Ishikawa (cell line): ENCODE results near the gene YIF1A.

Experiments
- EP300 ChIP-seq: IDR thresholded peaks from 2 replicates; pipeline ENCODE4 v1.6.1; 2012; ENCODE audit warnings: borderline replicate concordance
- NFIC ChIP-seq: IDR thresholded peaks from 2 replicates; pipeline ENCODE4 v1.6.1; 2012
- RAD21 ChIP-seq: IDR thresholded peaks from 2 replicates; pipeline ENCODE4 v1.6.1; 2012; ENCODE audit warnings: low read depth
- TAF1 ChIP-seq: IDR thresholded peaks from 2 replicates; pipeline ENCODE4 v1.6.1; 2012; ENCODE audit warnings: low read depth, mild to moderate bottlenecking
- TCF12 ChIP-seq: IDR thresholded peaks from 2 replicates; pipeline ENCODE4 v1.6.1; 2012; ENCODE audit warnings: low read depth

DNA sequence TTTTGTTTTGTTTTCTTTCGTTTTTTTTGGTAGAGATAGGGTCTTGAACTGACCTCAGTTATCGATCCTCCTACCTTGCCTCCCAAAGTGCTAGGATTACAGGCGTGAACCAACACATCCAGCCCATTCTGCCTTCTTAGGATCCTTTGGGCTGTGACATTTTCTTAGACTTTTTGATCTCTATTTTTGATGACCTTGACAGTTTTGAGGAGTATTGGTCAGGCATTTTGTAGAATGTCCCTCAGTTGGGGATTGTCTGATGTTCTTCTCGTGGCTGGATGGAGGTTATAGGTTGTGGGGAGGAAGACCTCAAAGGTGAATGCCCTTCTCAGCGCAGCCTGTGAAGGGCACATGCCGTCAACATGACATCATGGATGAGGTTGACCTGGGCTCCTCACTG, 40.0 kb downstream of the YIF1A start:
- TF ChIP-seq RAD21: no peak
- TF ChIP-seq TAF1: no peak
- TF ChIP-seq NFIC: no peak
- TF ChIP-seq TCF12: no peak
- no peak for TF ChIP-seq EP300
